SJSA1 (cell line): ENCODE measurements around the gene COPS9. TPM values are rescaled to one million over a fixed set of nuclear protein-coding genes. Genes with fewer than 3 reads are reported as not detected.

Experiments used
- DNase-seq, 2 experiments: peaks; one replicate each; pipeline ENCODE4 v3.0.0-alpha.2; 2015 to 2020; ENCODE audit warnings: low spot score in 2 of 2, low read depth in 1 of 2
- H3K27ac ChIP-seq: fragments of 250-450 bp; sonication (Bioruptor Pico); 2 replicates; pipeline ENCODE4 v1.5.1; 2020; ENCODE audit warnings: mild to moderate bottlenecking, moderate library complexity
- H3K27me3 ChIP-seq: fragments of 250-450 bp; sonication (Bioruptor Pico); replicated peaks from 2 replicates; pipeline ENCODE4 v1.5.1; 2020; ENCODE audit warnings: mild to moderate bottlenecking, moderate library complexity
- H3K36me3 ChIP-seq: fragments of 250-450 bp; sonication (Bioruptor Pico); 2 replicates; pipeline ENCODE4 v1.5.1; 2020; ENCODE audit warnings: mild to moderate bottlenecking
- H3K4me1 ChIP-seq: fragments of 250-450 bp; sonication (Bioruptor Pico); replicated peaks from 2 replicates; pipeline ENCODE4 v1.6.1; 2021; ENCODE audit warnings: mild to moderate bottlenecking
- H3K4me3 ChIP-seq: fragments of 250-450 bp; sonication (Bioruptor Pico); 2 replicates; pipeline ENCODE4 v1.5.1; 2020; ENCODE audit warnings: mild to moderate bottlenecking
- H3K9me3 ChIP-seq: fragments of 250-450 bp; sonication (Bioruptor Pico); replicated peaks from 2 replicates; pipeline ENCODE4 v1.5.1; 2020; ENCODE audit warnings: mild to moderate bottlenecking
- total RNA-seq: library from RNA; depleted of rRNA; stranded (reverse); fragments of >200 nt; shearing (Covaris generic); gene quantifications from 2 replicates; pipeline ENCODE4 v1.2.3, GENCODE V29; 2014

The COPS9 gene
- total RNA-seq, 1 experiment from 2014 or later = 176 TPM

- peaks cover 8% of the 10 kb centered on the region; the same call in 1 of the 2 replicates for H3K36me3 ChIP-seq
- peaks cover 8% of the 10 kb centered on the region; the same call in 1 of the 2 replicates for H3K27me3 ChIP-seq
- no peaks in the 10 kb centered on the region for H3K9me3 ChIP-seq
- no peaks in the 10 kb centered on the region for H3K4me1 ChIP-seq
- no peak overlapping the region for H3K4me3 ChIP-seq
- peak in 1 of 2 experiments; percentile 40 for DNase-seq
- no peak overlapping the region for H3K27ac ChIP-seq
Observed at GRCh38 chr2:240121675-240122074, 14.4 kb downstream of the COPS9 start.

- Histone ChIP-seq H3K4me1 (no peaks in the 10 kb centered on the region), H3K36me3 (peaks cover 8% of the 10 kb centered on the region; the same call in 1 of the 2 replicates), H3K27ac (no peak overlapping the region), H3K9me3 (no peaks in the 10 kb centered on the region), H3K27me3 (peaks cover 12% of the 10 kb centered on the region; the same call in 1 of the 2 replicates), H3K4me3 (no peak overlapping the region)
- no peak for DNase-seq
Observed at GRCh38 chr2:240121190-240121589, 14.9 kb downstream of the COPS9 start.

- Histone ChIP-seq H3K36me3 (no peaks in the 10 kb centered on the region), H3K27me3 (peaks cover 47% of the 10 kb centered on the region), H3K4me1 (no peaks in the 10 kb centered on the region), H3K9me3 (no peaks in the 10 kb centered on the region), H3K27ac (no peak overlapping the region), H3K4me3 (no peak overlapping the region)
- no peak for DNase-seq
Observed at GRCh38 chr2:240114233-240114632, 21.9 kb downstream of the COPS9 start.

GRCh38 chr2:240112914-240113690 is 23.0 kb downstream of the COPS9 start:
- Histone ChIP-seq H3K36me3 (no peaks in the 10 kb centered on the region), H3K4me1 (no peaks in the 10 kb centered on the region), H3K4me3 (no peak overlapping the region), H3K27ac (no peak overlapping the region), H3K9me3 (no peaks in the 10 kb centered on the region), H3K27me3 (peaks cover 49% of the 10 kb centered on the region)
- DNase-seq = no peak

DNA sequence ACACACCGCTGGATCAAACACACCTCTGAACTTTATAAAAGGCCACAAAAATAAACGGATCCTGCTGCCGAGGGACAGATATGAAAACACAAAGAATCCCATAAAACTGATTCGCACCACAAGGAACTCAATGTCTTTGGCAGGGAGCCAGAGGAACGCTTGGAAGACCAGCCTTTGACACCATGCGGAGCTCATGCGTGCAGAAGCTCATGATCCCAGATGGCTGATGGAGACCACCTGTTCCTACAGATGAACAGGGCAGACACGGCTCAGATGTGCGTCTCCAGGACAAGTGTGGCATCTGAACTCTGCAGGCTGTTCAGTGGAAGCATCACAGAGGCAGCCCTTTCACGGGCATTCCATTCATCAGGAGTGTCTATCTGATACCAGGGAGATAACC is 24.9 kb downstream of the COPS9 start:
- H3K4me1 ChIP-seq = no peaks in the 10 kb centered on the region
- no peaks in the 10 kb centered on the region for H3K9me3 ChIP-seq
- H3K4me3 ChIP-seq = no peak overlapping the region
- H3K27ac ChIP-seq = no peak overlapping the region
- no peaks in the 10 kb centered on the region for H3K36me3 ChIP-seq
- peaks cover 41% of the 10 kb centered on the region for H3K27me3 ChIP-seq
- DNase-seq = no peak

GRCh38 chr2:240109386-240109785 is 26.7 kb downstream of the COPS9 start:
- H3K27me3 ChIP-seq = peaks cover 36% of the 10 kb centered on the region

DNA sequence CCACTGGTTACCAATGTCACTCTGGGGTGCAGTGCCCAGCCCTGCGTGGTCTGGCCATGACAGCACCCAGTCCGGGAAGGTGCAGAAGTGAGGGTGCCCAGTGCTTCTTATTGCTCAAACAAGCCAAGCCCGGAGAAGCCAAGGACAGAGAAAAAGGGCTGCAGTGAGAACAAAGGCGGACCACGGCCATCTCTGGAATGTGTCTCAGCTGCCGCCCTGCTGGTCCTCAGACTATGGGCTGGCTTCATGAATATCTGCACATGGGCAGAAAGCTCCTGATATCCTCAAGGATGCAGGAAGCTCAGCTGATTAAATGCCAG is 28.7 kb downstream of the COPS9 start:
- Histone ChIP-seq H3K4me1 (no peaks in the 10 kb centered on the region), H3K27ac (no peak overlapping the region), H3K27me3 (peaks cover 36% of the 10 kb centered on the region), H3K4me3 (no peak overlapping the region), H3K9me3 (no peaks in the 10 kb centered on the region), H3K36me3 (no peaks in the 10 kb centered on the region)
- DNase-seq = no peak

More at GRCh38 chr2:240109386-240109785, 26.7 kb downstream of the COPS9 start:
- H3K9me3 ChIP-seq = no peaks in the 10 kb centered on the region
- H3K27ac ChIP-seq = no peak overlapping the region
- no peaks in the 10 kb centered on the region for H3K36me3 ChIP-seq
- H3K4me1 ChIP-seq = no peaks in the 10 kb centered on the region
- no peak overlapping the region for H3K4me3 ChIP-seq
- DNase-seq = no peak

DNA sequence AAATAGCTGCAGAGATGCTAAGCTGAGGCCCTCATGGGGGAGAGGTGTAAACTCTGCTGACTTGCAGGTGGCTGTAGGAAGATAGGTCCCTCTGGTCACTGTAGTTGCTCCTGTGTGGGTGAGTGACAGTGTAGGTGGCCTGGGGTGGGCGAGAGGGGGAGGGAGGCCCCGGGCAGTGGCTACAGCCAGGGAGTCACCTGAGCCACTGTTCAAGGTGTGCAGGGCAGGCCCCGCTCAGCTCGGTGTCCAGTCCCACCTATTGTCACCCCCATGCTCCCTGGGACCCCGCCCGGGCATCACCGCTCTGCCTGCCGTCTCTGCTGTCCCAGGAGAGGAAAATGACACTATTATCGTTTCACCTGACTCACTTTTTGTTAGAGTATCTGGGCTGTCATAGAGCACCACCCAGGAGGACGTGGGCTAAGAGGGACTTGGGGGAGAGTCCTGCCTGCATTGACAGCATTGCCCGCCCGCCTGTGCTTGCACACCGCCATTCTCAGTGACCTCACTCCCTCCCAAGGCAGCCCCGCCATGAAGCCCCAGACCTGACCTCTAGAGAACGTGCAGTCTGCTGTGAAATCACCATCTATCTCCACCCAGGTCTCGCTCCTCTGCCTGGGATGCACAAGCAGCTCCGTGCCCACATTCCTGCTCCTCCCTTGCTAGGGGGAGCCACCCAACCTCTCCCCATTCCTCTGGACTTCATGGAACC is 29.2 kb downstream of the COPS9 start:
- DNase-seq = no peak
- Histone ChIP-seq H3K4me3 (no peak overlapping the region), H3K27ac (no peak overlapping the region), H3K4me1 (no peaks in the 10 kb centered on the region), H3K36me3 (no peaks in the 10 kb centered on the region), H3K9me3 (no peaks in the 10 kb centered on the region), H3K27me3 (peaks cover 31% of the 10 kb centered on the region)

- Histone ChIP-seq H3K27ac (no peak overlapping the region), H3K27me3 (peaks cover 29% of the 10 kb centered on the region), H3K9me3 (no peaks in the 10 kb centered on the region), H3K4me1 (no peaks in the 10 kb centered on the region), H3K4me3 (no peak overlapping the region), H3K36me3 (no peaks in the 10 kb centered on the region)
- DNase-seq = no peak
Observed at GRCh38 chr2:240105982-240106381, 30.1 kb downstream of the COPS9 start.

GRCh38 chr2:240103136-240103535 is 33.0 kb downstream of the COPS9 start:
- H3K27me3 ChIP-seq = peaks cover 33% of the 10 kb centered on the region
- H3K4me3 ChIP-seq = no peak overlapping the region
- H3K4me1 ChIP-seq = no peaks in the 10 kb centered on the region
- no peak for DNase-seq
- H3K36me3 ChIP-seq = no peaks in the 10 kb centered on the region
- H3K27ac ChIP-seq = no peak overlapping the region
- H3K9me3 ChIP-seq = no peaks in the 10 kb centered on the region

DNA sequence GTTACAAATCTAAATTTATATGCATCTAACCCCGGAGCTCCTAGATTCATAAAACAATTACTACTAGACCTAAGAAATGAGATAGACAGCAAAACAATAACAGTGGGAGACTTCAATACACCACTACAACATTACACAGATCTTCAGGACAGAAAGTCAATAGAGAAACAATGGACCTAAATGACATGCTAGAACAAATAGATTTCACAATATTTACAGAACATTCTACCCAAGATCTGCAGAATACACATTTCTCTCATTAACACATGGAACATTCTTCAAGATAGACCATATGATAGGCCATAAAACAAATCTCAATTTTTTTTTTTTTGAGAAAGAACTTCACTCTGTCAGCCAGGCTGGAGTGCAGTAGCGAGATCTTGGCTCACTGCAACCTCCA is 37.8 kb downstream of the COPS9 start:
- no peaks in the 10 kb centered on the region for H3K4me1 ChIP-seq
- peaks cover 64% of the 10 kb centered on the region for H3K27me3 ChIP-seq
- H3K27ac ChIP-seq = no peak overlapping the region
- H3K4me3 ChIP-seq = no peak overlapping the region
- H3K9me3 ChIP-seq = no peaks in the 10 kb centered on the region
- H3K36me3 ChIP-seq = no peaks in the 10 kb centered on the region
- no peak for DNase-seq

DNA sequence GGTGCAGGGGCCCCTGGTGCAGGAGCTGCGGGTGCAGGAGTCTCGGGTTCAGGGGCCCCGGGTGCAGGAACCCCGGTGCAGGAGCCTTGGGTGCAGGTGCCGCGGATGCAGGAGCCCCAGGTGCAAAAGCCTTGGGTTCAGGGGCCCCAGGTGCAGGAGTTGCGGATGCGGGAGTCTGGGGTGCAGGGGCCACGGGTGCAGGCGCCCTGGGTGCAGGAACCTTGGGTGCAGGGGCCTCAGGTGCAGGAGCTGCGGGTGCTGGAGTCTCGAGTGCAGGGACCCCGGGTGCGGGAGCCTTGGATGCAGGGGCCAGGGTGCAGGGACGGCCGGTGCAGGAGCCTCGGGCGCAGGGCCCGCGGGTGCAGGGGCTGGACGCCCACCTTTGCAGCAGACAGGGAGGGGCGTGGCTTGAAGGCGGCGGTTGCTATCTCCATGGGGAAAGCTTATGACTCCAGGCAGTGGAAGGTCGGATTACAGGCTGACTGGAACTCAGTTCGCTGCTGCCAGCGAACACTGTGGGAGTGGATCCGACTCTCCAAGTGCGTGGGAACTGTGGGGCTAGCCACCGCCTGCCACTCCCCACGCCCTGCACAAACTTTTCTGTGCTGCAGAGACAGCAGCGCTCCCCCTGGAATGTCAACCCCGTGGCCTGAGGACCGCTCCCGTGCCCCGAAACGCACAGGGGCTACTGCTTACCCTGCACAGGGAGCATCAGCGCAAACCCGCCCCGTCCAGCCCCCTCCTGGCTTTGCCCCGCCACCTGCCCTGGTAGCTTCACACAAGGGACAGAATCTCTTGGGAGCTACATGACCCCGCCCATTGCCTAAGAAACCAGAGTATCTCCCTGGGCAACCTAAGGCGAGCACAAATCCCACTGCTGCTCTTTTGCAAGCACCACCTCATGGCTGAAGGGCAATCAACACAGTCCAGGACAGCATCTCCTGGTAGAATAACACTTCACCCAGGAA is 40.3 kb downstream of the COPS9 start:
- Histone ChIP-seq H3K4me3 (no peak overlapping the region), H3K9me3 (no peaks in the 10 kb centered on the region), H3K27ac (no peak overlapping the region), H3K4me1 (no peaks in the 10 kb centered on the region), H3K36me3 (no peaks in the 10 kb centered on the region), H3K27me3 (peaks cover 64% of the 10 kb centered on the region)
- no peak for DNase-seq

GRCh38 chr2:240089306-240089705 is 46.8 kb downstream of the COPS9 start:
- no peaks in the 10 kb centered on the region for H3K36me3 ChIP-seq
- H3K27ac ChIP-seq = no peak overlapping the region

More at GRCh38 chr2:240089306-240089705, 46.8 kb downstream of the COPS9 start:
- H3K4me3 ChIP-seq = no peak overlapping the region
- H3K27me3 ChIP-seq = peaks cover 19% of the 10 kb centered on the region
- DNase-seq = no peak
- no peaks in the 10 kb centered on the region for H3K4me1 ChIP-seq
- no peaks in the 10 kb centered on the region; the same call in 1 of the 2 replicates for H3K9me3 ChIP-seq
